HG03442 (cell line): Measurements from ENCODE around the gene PDE8B.
A peak's percentile ranks its signal among the peaks of the same experiment; 100 is the strongest.
"Not testable (repeated sequence)": the region's sequence is repeated elsewhere in the genome, so short reads cannot be mapped to it uniquely, and the experiment has no call there.

Source experiments
- ATAC-seq: cut with Tn5 transposase; IDR thresholded peaks from one replicate; pipeline ENCODE4 v1.9.1; 2021; ENCODE audit warnings: mild to moderate bottlenecking, moderate library complexity; ENCODE audit not compliant: unreplicated experiment

Gene PDE8B

DNA sequence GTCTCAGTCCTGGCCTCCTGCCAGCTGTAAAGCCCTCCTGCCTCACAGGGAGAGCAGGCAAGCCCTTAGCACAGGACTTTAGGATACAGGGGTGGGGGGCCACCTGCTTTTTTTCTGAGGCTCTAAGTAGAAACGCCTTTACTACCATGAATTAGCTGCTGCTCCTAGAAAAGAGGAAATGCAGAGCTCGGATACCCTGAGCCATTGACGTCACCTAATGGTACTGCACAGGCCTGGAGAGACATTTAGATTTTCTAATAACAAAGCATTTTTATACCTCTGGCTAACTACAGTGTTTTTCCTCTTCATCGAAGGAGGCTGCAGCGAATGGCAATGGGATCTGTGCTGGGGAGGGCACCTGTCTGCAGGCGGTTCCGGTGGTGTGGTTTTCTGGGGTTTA is 144.6 kb downstream of the PDE8B start:
- no peak for ATAC-seq

DNA sequence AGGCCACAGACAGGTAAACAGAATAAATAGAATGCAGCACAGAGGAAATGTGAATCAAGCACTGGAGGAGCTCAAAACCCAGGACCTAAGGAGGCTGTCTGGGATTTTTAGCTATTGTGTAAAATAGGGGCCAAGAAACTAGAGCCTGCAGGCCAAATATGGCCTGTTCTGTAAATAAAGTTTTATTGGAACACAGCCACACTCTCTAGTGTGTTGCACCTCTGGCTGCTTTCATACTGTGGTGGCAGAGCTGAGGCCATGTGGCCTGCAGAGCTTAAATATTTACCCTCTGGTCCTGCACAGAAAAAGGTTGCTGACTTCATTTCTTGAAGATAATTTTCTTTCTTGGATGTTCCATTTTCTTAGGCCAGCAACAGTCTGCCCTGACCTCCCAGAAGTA is 145.3 kb downstream of the PDE8B start:
- ATAC-seq = no peak

DNA sequence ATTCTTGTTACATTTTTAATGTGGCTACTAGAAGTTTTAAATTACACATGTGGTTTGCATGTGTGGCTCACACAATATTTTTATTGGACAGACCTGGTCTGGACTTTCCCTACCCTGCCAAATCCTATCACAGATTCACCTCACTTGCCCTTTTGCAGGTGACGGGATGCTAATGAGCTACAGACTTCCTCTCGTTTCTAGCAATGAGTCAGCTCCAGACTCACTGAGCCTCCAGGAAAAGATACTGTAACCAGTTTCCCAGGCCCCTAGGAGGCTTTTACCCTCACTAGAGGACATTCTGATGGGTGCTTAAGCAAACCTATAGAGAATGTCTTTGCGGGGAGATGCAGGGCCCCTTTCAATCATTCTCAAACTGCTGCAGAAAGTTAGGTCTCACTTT is 146.3 kb downstream of the PDE8B start:
- ATAC-seq = peak; percentile 86

DNA sequence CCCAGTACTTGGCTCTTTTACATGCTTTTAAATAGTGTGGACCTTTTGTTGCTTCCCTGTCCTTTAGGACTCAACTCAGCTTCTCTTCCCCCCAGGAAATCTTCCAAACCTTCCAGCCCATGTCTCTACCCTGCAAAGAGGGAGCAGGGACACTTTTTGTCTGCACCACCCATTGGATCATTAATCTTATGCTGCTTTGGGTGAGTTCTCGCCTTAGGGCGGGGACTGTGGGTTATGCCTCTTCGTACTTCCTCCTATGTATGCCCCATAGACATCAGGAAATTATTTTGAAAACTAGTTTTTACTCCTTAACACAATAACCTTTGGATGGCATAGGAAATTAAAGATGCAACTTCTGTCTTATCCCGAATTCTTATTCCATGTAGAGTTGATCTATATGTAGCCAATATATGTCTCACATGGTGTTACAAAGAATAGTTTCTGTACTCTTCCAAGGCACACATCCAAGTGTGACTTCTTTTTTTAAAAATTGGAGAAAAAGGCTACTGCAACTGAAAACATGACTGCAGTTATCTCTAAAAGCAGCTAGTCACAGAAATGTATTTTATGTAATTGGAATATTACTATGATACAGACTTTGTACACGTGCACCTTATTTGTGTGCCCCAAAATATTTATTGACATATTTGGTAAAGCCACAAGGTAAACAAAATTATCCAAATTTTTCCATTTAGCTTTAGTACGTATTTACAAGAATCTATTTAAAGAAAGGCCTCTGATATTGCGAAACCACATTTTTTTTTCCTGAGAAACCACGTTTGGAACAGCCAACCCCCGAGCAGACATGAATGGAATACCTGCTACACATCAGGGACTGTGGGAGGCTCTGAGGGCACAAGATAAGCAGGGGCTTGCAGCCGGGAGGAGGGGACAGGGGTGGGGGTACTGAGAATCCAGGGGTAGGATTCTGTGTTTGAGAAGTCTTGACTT is 148.1 kb downstream of the PDE8B start:
- no peak for ATAC-seq

DNA sequence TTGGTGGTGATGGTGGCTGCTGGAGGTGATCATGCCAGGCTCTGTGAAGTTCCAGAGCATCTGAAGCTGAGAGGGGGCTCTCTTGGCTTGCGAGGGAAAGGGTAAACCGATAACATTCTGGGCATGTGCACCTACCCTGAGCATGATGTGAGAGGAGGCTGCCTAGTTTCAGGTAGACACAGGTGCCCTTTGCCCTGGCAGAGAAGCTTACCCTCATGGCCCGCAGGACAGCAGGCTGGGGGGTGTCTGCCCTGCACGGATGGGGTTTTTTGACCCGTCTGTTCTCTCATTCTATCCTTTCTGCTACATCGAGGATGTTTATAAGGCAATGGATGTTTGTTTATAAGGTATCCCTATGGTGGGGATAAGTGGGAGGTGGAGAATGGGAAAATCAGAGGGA is 148.8 kb downstream of the PDE8B start:
- no peak for ATAC-seq

DNA sequence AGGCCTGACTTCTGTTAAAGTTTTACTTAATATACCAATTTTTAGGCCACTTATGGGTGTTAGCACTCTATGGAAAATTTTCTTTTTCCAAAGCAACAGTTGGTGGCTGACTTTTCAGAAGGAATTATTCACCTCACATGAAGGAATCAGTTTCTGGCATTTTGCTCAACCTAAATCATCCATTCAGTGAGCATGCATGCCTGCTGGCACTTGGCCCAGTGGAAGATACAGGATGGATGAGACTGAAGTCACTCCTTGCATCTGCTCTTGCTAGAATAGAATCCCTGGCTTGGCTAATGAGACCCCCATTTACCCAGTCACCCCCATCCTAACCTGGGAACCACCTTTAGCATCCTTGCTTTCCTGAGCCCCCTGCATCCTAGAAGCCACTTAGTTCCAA is 149.9 kb downstream of the PDE8B start:
- ATAC-seq = no peak

DNA sequence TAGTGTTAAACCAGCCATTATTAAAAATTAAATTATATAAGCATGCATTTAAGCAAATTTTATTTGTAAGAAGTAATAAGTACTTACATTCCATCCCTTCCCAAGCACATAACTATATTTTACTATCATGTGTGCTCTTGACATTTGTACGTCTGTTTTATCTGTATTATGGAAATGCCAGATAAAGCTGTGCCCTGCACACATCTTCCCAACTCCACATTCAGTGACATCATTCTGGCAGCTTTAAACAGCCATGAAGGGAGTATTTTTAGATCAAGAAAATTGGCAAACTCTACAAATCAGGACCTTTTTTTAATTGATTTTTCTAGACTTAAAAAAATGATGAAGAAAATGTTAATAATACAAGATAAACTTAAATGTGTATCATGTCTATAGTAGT is 150.5 kb downstream of the PDE8B start:
- ATAC-seq = no peak

DNA sequence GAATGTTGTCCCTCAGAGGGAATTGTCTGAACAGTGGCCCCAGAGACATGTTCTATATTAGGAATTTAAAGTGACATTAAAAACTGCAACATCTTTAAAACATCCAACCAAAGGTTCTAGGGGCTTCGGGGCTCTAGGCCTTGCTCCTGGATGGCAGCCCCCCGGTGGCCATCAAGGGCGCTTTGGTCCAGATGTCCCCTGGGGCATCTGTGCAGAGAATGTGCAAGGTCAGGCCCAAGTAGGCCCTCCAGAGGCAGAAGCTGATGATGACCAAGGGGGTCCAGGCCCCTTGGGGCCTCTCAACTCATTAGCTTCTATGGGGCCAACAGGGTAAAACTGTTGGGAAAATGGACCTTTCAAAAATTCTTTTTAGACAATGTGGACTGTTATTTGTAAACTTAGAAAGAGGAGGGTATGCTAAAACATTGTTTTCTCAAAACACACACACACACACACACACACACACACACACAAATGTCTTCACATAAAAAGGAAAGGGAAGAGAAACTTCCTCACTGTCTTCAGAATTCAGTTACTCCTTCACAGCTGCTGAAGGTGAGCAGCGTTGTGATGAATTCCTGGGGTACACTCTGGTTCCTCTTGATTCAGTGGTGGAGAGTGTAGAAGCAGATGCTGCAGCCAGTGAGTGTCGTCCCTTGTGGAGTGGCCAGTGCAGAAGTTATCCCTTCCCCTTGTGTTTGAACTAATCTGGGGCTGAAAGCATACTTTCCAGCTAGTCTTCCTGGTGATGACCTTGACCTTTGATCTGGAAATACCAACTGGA is 156.4 kb downstream of the PDE8B start:
- ATAC-seq = no peak

DNA sequence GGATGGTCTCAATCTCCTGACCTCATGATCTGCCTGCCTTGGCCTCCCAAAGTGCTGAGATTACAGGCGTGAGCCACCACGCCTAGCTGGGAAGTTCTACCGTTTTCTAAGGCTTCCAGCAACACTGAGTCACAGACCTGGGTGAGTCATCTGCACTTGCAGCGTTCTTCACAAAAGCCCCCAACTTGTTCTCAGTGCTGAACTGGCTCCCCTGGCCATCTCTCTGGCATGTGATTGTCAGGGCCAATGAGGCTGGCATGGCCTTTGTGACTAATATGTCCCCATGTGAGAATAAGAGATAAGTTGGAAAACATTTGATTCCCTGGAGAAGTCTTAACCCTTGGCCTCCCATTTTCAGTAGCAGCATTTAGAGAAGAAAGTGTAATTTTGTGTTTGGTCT is 157.3 kb downstream of the PDE8B start:
- ATAC-seq = no peak

DNA sequence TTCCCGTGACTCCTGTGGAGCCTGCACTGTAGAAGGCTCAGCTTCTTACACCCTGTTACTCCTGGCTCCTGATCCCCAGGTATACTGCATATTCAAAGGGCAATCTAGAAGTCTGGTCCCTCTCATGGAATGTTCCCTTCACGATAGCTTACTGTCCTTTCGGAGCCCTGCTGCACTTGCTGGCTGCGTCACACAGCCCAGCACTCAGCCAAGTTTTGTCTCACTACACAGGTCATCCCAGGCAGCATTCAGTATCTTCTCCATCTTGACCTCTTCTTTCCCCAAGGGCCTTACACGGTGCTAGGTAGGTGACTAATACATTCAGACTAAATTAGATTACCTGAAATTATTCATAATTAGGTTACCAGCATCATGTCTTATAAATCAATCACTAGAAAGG is 157.9 kb downstream of the PDE8B start:
- no peak for ATAC-seq

DNA sequence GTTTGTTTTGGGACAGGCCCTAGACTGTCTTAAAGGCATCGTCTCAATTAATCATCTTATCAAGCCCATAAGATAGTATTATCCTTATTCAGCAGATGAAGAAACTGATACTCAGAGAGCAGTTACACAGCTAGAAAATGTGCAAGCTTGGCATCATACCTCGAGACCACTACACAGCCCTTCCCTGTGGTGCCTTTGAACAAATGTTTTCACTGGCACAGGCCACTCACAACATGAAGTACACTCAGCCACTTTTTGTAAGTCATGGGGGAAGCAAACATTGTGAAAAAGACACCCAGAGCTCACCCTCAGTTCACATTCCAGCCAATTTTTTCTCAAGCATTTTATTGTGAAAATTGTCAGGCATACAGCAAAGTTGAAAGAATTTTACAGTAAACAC is 159.1 kb downstream of the PDE8B start:
- no peak for ATAC-seq

DNA sequence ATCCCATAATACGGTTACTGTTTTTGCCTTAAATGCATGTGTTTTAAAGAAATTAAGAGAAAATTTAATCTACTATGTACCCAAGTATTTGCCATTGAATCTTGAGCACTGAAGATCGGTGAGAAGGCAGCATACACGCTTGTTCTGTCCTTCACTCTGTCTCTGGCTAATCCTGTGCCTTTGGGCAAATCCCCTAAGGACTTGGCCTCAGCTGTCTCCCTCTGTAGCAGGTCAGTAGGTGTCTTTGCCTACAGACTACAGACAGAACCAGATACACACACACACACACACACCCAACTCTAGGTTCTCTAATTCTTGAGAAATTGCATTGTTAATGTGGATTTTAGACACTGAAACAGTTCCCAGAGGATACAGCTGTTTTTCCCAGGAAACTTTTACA is 164.2 kb downstream of the PDE8B start:
- no peak for ATAC-seq

DNA sequence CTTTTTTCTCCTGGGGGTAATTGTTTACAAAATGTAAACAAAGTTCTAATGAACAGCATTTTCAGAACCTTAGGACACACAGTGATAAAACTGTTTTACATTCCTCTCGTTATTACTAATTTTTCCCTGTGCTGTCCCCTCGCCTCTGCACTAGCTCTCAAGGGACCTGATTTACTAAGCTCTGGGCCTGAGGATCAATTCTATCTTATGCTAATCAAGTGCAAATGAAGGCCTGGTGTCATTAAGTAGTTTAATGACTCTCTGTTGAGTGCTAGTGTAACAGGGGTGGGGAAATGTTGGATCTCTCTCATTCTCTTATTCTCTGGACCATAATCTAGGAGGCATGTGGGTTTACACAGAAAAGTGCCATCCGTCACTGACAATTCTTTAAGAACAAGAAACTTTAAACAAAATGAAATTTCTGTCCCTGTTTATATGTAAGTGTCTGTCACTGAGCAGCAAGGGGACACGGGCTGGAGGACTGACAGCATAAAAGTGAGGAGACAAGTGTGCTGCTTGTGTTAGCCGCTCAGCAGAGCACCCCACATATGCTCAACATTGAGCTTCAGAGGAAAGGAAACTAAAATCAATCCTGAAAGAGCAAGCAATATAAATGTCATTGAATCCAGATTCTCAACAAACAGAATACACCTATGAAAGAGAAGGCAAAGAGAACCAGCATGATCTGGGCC is 166.3 kb downstream of the PDE8B start:
- ATAC-seq = no peak

DNA sequence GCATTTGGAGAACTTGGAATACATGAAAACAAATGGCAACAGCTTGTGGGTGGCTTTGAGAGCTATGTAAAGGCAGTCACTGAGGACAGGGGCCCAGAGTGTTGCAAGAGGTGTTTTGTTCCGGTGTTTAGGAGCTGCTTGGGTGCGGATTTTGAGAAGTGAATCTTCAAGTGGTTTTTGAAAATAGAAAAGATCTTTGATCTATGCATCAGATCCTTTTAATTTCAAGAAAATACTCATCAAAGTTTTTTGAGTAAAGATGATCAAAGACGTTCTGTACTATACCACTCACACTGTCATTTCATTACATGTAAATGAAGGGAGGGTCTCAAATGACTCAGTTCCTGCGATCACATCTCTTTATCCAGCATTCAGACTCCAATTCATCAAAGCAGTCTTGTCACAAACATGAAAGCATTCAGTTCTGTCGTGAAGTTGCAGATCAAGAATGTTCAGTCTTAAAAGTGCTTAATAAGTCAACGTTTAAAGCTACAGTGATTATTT is 169.1 kb downstream of the PDE8B start:
- ATAC-seq = peak; percentile 92

DNA sequence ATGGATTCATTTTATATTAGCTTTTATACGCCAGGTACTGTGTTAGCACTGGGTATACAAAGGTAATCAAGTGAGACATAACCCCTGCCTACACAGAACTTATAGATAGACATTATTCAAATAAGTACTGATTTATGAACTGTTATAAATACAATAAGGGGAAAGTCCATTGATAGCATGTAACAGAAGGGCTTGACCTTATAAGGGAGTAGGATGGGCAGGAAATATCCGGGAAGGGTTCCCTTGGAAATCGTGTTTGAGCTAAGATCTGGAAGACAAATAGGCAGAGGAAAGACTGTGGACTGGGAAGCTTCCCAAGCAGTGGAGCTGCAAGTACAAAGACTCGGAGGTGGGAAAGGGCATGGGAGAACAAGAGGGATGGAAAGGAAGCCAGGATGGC is 170.2 kb downstream of the PDE8B start:
- no peak for ATAC-seq

DNA sequence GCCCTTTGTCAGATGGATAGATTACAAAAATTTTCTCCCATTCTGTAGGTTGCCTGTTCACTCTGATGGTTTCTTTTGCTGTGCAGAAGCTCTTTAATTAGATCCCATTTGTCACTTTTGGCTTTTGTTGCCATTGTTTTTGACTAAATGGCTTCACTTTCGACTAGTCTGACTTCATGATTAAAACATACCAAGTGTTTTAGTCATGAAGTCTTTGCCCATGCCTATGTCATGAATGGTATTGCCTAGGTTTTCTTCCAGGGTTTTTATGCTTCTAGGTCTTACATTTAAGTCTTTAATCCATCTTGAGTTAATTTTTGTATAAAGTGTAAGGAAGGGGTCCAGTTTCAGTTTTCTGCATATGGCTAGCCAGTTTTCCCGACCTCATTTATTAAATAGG is 172.9 kb downstream of the PDE8B start:
- not testable (repeated sequence) for ATAC-seq

DNA sequence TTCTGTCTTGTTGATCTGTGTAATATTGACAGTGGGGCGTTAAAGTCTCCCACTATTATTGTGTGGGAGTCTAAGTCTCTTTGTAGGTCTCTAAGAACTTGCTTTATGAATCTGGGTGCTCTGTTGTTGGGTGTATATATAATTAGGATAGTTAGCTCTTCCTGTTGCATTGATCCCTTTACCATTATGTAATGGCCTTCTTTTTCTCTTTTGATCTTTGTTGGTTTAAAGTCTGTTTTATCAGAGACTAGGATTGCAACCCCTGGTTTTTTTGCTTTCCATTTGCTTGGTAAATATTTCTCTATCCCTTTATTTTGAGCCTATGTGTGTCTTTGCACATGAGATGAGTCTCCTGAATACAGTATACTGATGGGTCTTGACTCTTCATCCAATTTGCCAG is 175.9 kb downstream of the PDE8B start:
- ATAC-seq = not testable (repeated sequence)

DNA sequence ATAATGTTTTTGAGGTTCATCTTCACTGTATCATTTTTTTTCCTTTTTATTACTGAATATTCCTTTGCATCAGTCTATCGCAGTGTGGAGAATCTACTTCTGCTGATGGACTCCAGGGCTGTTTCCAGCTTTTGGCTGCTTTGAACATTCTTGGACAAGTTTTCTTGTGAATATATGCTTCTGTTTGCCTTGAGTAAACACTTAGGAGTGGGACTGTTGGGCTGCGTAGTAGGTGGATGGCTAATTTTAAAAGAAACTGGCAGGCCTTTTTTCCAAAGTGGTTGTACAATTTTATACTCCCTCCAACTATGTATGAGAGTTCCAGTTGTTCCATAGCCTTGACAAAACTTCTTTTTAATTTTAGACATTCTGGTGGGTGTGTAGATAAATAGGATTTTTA is 179.3 kb downstream of the PDE8B start:
- ATAC-seq = no peak

DNA sequence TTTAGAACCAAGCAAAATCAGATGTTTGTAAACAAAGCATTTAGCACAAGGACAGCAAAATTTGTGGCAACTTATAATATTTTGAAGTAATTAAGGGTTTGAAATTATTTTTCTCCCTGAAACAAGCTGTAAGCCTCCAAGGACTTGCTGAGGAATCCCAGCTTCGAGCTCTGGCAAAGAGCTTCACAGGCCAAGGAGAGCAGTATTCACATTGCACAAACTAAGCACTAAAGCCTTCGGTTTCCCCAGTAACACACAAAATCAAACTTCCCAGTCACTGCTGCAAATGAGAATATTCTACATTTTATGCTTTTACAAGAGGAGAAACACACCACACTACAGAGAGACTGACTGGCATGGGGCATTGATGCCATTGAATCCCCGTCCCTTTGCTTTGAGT is 179.7 kb downstream of the PDE8B start:
- no peak for ATAC-seq

DNA sequence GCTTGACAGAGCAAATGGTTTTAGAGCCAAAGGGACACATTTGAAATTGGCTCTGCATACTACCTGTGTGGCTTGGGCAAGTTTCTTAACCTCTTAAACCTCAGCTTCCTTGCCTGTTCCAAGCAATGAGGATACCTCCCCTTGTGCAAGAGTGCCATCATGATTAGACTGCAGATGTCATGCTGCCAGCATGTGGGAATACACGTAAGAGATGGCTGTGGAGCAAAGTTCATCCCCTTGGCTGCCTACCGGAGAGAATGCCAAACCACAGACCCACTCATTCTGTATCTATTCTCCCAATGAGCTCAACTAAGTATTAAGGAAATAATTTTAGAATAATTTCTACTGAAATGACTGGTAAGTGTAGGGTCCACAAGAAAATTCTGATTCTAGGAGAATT is 180.3 kb downstream of the PDE8B start:
- ATAC-seq = no peak

DNA sequence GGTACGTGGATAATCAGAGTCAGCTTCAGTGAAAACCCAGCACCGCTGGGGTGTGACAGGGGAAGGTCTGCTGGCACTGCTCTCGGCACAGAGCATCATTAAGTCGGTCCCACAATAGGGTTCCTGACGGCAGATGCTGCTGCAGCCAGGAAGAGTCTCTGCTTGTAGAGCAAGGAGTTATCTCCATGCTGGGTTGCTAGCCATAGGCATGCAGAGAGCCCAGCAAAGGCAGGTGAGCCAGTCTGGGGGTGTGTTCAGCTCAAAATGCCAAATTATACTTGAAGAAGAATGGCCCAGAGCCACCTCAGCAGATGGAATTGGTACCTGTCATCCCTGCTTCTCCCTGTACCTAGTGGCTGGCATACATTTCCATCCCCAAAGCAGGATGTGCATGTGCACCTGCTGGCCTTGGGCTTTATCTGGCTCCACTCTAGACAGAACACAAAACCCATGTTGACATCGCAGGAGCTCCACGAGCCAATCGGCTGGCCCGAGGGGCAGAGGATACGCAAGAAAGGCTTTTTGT is 180.8 kb downstream of the PDE8B start:
- no peak for ATAC-seq
